GM18505 (cell line): Measurements from ENCODE around the gene HNRNPCL2.
"Not testable (repeated sequence)": the region's sequence is repeated elsewhere in the genome, so short reads cannot be mapped to it uniquely, and the experiment has no call there.

Experiments
- ATAC-seq: cut with Tn5 transposase; IDR thresholded peaks from one replicate; pipeline ENCODE4 v1.9.1; 2021; ENCODE audit not compliant: unreplicated experiment

Gene HNRNPCL2

GRCh38 chr1:13116754-13117153 lies at the start of gene HNRNPCL2:
Gene HNRNPCL2, minus strand, starts transcription at chr1:13116854. Its CDS starts 454 bp downstream, at chr1:13116400.
- not testable (repeated sequence) for ATAC-seq

GRCh38 chr1:13165531-13165930 lies 48.9 kb upstream of the HNRNPCL2 start, which contains the start of gene HNRNPCL4:
Gene HNRNPCL4, minus strand, starts transcription at chr1:13165631. Its CDS starts 164 bp downstream, at chr1:13165467.
- ATAC-seq, result not testable (repeated sequence)

- ATAC-seq, result not testable (repeated sequence)
These were observed 39.3 kb upstream of the HNRNPCL2 start, which contains the start of gene PRAMEF26 for GRCh38 chr1:13155909-13156308. Gene PRAMEF26, minus strand, starts transcription at chr1:13156009. Its CDS starts 2,914 bp downstream, at chr1:13153095.

GRCh38 chr1:13070474-13070873 lies 46.2 kb downstream of the HNRNPCL2 start, which contains the start of gene PRAMEF25:
Gene PRAMEF25, plus strand, starts transcription at chr1:13070774. Its CDS starts 2,920 bp downstream, at chr1:13073694.
- not testable (repeated sequence) for ATAC-seq
